Retinal pigment epithelial cell (primary cell): Measurements from ENCODE around the gene FOXA2.

Experiments
- DNase-seq: peaks from one replicate; pipeline ENCODE4 v3.0.0-alpha.2; 2010; ENCODE audit warnings: low read depth
- H3K4me3 ChIP-seq: 2 replicates; pipeline ENCODE4 v1.5.1; 2011; ENCODE audit warnings: mild to moderate bottlenecking, low read length, control low read depth, moderate library complexity
- TF ChIP-seq, protein P1 (sequence below): conservative IDR thresholded peaks from 2 replicates; pipeline ENCODE4 v1.5.1; 2011; ENCODE audit warnings: low read depth, low read length, control low read depth, inconsistent platforms

The FOXA2 gene

DNA sequence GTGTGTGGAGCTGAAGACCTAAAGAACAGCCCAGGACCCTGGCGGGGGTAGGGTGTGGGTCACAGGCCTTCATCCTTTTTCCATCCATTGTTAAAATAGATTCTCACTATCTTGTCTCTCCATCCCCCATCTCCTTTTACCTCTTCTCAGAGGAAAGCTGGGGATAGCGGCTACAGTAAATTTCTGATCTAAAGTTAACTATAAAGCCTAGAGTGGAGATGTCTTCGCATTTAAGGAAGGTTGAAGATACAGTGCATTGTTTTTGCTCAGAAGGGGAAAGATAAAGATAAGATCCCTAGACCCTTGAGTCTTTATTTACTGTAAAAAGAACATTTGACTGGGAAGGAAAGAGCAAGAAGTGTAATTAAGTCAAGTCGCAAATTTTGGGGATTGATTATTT, 8.6 kb downstream of the FOXA2 start:
- TF ChIP-seq, protein P1, sequence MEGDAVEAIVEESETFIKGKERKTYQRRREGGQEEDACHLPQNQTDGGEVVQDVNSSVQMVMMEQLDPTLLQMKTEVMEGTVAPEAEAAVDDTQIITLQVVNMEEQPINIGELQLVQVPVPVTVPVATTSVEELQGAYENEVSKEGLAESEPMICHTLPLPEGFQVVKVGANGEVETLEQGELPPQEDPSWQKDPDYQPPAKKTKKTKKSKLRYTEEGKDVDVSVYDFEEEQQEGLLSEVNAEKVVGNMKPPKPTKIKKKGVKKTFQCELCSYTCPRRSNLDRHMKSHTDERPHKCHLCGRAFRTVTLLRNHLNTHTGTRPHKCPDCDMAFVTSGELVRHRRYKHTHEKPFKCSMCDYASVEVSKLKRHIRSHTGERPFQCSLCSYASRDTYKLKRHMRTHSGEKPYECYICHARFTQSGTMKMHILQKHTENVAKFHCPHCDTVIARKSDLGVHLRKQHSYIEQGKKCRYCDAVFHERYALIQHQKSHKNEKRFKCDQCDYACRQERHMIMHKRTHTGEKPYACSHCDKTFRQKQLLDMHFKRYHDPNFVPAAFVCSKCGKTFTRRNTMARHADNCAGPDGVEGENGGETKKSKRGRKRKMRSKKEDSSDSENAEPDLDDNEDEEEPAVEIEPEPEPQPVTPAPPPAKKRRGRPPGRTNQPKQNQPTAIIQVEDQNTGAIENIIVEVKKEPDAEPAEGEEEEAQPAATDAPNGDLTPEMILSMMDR: no peak
- no peak overlapping the region for H3K4me3 ChIP-seq
- no peak for DNase-seq

GRCh38 chr20:22575087-22575721, 9.2 kb downstream of the FOXA2 start:
- H3K4me3 ChIP-seq: no peak overlapping the region
- DNase-seq: no peak
- TF ChIP-seq, protein P1: no peak

DNA sequence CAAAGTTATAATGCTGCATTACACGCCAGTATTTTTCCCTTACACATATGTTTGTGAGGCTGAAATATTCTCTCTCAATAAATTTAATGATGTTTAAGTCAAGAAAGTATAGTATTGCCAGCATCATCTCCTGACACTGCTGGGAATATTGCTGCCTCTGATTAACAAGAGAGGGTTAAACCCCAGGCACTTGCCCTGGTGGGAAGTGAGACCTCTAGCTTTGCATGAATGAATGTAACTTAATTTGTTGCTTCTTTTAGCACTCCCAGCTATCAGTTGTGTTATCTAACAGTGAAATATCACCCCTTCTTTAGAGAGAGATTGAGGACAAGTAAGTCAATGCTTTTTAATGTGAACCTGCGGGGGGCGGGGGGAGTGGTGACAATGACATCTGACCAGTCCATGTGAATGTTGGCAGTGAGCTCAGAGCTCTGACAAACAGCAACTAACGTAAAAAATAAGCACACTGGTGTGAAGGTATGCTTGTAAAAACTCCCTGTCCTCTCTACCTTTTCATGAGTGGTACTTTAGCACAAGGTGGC, 9.8 kb downstream of the FOXA2 start:
- TF ChIP-seq, protein P1: no peak
- no peak overlapping the region for H3K4me3 ChIP-seq
- no peak for DNase-seq

DNA sequence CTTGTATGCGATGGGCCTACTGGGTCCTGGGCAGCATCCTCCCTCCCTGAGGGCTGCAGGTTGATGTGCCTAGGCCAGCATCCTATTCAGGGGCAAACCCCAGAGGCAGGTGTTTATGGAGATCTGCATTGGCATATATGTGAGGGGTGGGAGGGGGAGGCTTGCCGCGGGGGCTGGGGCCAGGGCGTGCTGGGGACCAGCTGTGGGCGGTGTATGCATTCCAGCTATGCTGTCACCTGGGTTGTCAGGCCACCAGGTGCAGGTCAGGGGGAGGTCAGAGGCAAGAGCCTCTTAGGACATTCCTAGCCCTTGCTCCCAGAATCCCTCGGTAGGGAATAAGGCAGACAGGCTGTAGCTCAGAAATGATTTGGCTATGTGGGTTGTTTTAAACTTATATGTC, 11.9 kb downstream of the FOXA2 start:
- H3K4me3 ChIP-seq: no peak overlapping the region
- TF ChIP-seq, protein P1: no peak
- no peak for DNase-seq

DNA sequence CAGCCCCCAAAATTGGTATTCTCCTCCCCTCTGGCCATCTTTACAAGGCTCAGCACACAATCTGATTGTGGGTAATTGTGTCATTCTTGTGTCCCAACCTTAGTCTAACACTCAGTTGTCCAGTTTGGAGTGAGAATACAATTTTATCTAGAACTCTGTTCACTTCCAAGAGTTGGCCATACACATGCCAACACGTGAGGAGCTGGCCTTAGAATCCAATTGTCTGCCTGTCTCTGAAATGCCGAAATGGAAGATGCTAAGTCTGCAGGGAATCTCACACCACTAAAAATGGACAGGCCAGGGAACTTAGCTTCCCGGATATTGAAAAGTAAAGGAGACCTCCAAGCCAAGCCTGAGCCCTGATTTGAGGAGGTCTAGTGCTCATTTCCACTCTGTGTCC, 12.3 kb downstream of the FOXA2 start:
- DNase-seq: no peak
- H3K4me3 ChIP-seq: no peak overlapping the region
- TF ChIP-seq, protein P1: no peak

DNA sequence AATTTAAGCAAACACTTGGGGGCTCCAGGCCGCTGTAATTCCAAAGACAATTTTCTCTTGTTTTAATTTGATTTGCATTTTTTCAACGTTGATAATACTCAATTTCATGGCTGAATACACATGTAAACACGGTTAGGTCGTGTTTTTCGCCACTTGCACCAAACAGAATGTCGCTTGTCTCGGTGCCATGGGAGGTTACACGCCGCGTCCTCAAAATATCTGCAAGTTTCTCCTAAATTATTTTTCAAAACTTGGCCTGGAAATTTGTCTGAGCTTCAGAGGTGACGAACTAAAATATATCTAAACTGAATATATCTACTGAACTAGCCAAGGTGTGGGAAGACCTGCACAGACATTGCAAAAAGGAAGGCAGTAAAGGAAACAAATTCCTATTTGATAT, 15.0 kb downstream of the FOXA2 start:
- no peak overlapping the region for H3K4me3 ChIP-seq
- TF ChIP-seq, protein P1: no peak
- no peak for DNase-seq

GRCh38 chr20:22568872-22569344, 15.5 kb downstream of the FOXA2 start:
- TF ChIP-seq, protein P1: no peak
- H3K4me3 ChIP-seq: no peak overlapping the region

More at GRCh38 chr20:22568872-22569344, 15.5 kb downstream of the FOXA2 start:
- no peak for DNase-seq
